Heart left ventricle (tissue), 13 donors: ENCODE data around the gene S100A1.

Experiments used
- POLR2A ChIP-seq, 2 donors: fragments of 450-650 bp; IDR thresholded peaks; one replicate each; pipeline ENCODE4 v1.6.1; 2017; ENCODE audit warnings: antibody characterized with exemption in 2 of 2, mild to moderate bottlenecking in 2 of 2, moderate library complexity in 2 of 2
- TF ChIP-seq, protein P1 (sequence below), 12 donors: fragments of 200-600 bp; sonication (generic) in 4 of 12; IDR thresholded peaks; one replicate each; pipeline versions ENCODE4 v1.5.0 to v1.8.0; 2018 to 2022; ENCODE audit warnings: antibody characterized with exemption in 12 of 12, mild to moderate bottlenecking in 5 of 12
- donor health status: ischemic (EF 13 %, LVEDD 7.1; RV severe dilation, severe dysfunction).
- donor health status: DM: no; HTN: yes; CAD: no.
- donor health status: DM: no; HTN: no; CAD: no.
- donor health status: ischemic (EF 25% LVEDD 6.9; RV normal size, moderate dysfunction).
- donor health status: ischemic (EF 25% LVEDD 5.7; RV mildly dilated, moderate dysfunction).
- donor health status: ischemic (EF 35%, LVEDD 5.7; RV mildly dilated, moderate dysfunction).
- donor health status: nonischemic (EF 11% LVEDD 7.7; RV severe dilation, severe dysfunction).
- donor health status: DM: yes; HTN: yes; CAD: no.
- donor health status: PGD.
- donor health status: ischemic (EF 29% LVEDD 5.4; RV normal size, mild dysfunction).
- donor health status: nonischemic (EF 23%, LVEDD 6.1; RV moderate dilation, normal function).

DNA sequence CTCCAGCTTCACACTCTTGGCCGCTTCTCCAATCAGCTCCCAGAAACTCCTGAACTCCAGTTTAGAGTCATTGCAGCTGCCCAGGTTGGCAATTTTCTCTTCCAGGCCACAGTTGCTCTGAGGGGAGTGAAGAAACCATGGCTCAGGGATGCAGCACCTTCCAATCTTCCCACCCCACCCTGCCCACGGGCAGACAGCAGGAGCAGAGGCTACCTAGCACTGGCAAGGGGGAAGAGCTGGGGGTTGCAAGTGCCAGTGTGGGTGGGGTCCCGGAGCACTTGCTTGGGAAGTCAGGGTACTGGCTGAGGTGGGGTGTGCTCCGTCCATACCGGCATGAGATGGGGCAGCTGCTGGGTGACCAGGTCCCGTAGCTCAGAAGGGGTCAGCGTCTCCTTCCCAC is 13.3 kb upstream of the S100A1 start:
- TF ChIP-seq, protein P1, sequence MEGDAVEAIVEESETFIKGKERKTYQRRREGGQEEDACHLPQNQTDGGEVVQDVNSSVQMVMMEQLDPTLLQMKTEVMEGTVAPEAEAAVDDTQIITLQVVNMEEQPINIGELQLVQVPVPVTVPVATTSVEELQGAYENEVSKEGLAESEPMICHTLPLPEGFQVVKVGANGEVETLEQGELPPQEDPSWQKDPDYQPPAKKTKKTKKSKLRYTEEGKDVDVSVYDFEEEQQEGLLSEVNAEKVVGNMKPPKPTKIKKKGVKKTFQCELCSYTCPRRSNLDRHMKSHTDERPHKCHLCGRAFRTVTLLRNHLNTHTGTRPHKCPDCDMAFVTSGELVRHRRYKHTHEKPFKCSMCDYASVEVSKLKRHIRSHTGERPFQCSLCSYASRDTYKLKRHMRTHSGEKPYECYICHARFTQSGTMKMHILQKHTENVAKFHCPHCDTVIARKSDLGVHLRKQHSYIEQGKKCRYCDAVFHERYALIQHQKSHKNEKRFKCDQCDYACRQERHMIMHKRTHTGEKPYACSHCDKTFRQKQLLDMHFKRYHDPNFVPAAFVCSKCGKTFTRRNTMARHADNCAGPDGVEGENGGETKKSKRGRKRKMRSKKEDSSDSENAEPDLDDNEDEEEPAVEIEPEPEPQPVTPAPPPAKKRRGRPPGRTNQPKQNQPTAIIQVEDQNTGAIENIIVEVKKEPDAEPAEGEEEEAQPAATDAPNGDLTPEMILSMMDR (IDR thresholded peaks at IDR 0.05): no peak
- no peak for TF ChIP-seq POLR2A (IDR thresholded peaks at IDR 0.05)
